Loucy (cell line): Measurements from ENCODE around the gene PMEPA1.

Source experiments
- CTCF ChIP-seq: fragments of 200-600 bp; sonication (generic); conservative IDR thresholded peaks from 2 replicates; pipeline ENCODE4 v1.5.1; 2014; ENCODE audit warnings: mild to moderate bottlenecking, antibody characterized with exemption, low read length
- EZH2phosphoT487 ChIP-seq: fragments of 200-600 bp; IDR thresholded peaks from 2 replicates; pipeline ENCODE4 v1.6.1; 2018; ENCODE audit warnings: antibody characterized with exemption, mild to moderate bottlenecking, moderate library complexity, borderline replicate concordance

- TF ChIP-seq CTCF = no peak
- TF ChIP-seq EZH2phosphoT487 = no peak
These were observed 48.0 kb upstream of the PMEPA1 start for GRCh38 chr20:57757767-57758166.
